Measurements from ENCODE around the gene PHF14. TPM values are rescaled to one million over a fixed set of nuclear protein-coding genes. Genes with fewer than 3 reads are reported as not detected.

Gene PHF14
- total RNA-seq, 2 donors from 2014 or later, result 52.0 to 53.1 TPM

DNA sequence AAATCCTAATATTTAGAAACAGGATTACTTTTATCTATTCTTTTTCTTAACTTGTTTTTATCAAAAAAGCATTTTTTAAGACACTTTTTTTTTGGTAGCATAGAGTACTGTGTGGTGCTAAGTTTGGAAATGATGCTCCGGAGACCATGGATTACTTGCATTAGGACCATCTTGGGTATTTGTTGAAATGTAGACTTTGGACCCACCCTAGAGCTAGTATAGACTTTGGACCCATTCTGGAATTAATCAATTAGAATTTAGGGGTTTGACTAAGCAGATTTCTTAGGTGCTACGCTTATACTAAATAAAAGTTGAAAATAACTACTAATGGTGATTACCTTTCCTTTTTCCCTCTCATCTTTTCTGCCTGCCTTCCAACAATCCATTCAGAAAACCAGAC is 80.4 kb downstream of the PHF14 start:
- H3K4me1 ChIP-seq (ENCODE audit: control insufficient read depth, insufficient read depth, low read length), result peaks cover 4% of the 10 kb centered on the region
- H3K27ac ChIP-seq (ENCODE audit: low read depth, low read length), result no peak overlapping the region
- WGBS, 2 experiments (ENCODE audit: insufficient coverage in 1 of 2, insufficient read length in 1 of 2), result 97 to 100% methylated on average over 1 to 2 of the region's 2 CpGs
- H3K4me3 ChIP-seq (ENCODE audit: low read length), result no peak overlapping the region
- TF ChIP-seq, protein P1, sequence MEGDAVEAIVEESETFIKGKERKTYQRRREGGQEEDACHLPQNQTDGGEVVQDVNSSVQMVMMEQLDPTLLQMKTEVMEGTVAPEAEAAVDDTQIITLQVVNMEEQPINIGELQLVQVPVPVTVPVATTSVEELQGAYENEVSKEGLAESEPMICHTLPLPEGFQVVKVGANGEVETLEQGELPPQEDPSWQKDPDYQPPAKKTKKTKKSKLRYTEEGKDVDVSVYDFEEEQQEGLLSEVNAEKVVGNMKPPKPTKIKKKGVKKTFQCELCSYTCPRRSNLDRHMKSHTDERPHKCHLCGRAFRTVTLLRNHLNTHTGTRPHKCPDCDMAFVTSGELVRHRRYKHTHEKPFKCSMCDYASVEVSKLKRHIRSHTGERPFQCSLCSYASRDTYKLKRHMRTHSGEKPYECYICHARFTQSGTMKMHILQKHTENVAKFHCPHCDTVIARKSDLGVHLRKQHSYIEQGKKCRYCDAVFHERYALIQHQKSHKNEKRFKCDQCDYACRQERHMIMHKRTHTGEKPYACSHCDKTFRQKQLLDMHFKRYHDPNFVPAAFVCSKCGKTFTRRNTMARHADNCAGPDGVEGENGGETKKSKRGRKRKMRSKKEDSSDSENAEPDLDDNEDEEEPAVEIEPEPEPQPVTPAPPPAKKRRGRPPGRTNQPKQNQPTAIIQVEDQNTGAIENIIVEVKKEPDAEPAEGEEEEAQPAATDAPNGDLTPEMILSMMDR (conservative IDR thresholded peaks at IDR 0.05), result no peak
- H3K36me3 ChIP-seq (ENCODE audit: control insufficient read depth, insufficient read depth, low read length), result peaks cover 13% of the 10 kb centered on the region
- Mint-ChIP-seq H3K27ac (no peak overlapping the region), H3K9me3 (no peaks in the 10 kb centered on the region), H3K4me3 (no peak overlapping the region), H3K36me3 (ENCODE audit: low read depth) (peaks cover 16% of the 10 kb centered on the region), H3K4me1 (peaks cover 13% of the 10 kb centered on the region), H3K27me3 (ENCODE audit: insufficient read depth) (no peaks in the 10 kb centered on the region)
- H3K9me3 ChIP-seq (ENCODE audit: control insufficient read depth, low read length), result no peaks in the 10 kb centered on the region
- H3K9ac ChIP-seq (ENCODE audit: extremely low read depth, low read length, poor library complexity, severe bottlenecking), result no peak overlapping the region
- DNase-seq, result no peak
- no peaks in the 10 kb centered on the region for H3K27me3 ChIP-seq (ENCODE audit: control insufficient read depth, insufficient read depth, low read length, poor library complexity, severe bottlenecking)

DNA sequence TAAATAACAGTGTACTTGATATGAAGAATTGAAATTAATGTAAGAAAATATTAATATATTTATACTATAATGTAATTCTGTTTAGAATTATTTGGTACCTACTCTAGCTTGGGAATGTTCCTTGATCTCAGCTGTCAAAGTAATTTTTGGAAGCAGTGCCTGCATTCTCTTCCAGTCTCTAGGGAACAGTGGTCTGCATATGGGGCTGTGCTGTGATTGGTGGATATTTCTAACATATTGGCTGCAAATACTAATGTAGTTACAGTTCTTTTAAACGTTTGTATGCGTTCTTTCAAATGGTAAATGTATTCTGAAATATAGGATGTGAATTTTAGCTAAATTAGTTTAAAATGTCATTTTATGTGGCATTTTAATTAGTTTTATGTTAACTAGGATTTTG is 87.2 kb downstream of the PHF14 start:
- WGBS, 2 experiments (ENCODE audit: insufficient coverage in 1 of 2, insufficient read length in 1 of 2), result 84 to 95% methylated on average over 2 of the region's 2 CpGs
- Histone ChIP-seq H3K9me3 (ENCODE audit: control insufficient read depth, low read length) (no peaks in the 10 kb centered on the region), H3K4me1 (ENCODE audit: control insufficient read depth, insufficient read depth, low read length) (peaks cover 4% of the 10 kb centered on the region), H3K27me3 (ENCODE audit: control insufficient read depth, insufficient read depth, low read length, poor library complexity, severe bottlenecking) (no peaks in the 10 kb centered on the region), H3K27ac (ENCODE audit: low read depth, low read length) (no peak overlapping the region), H3K36me3 (ENCODE audit: control insufficient read depth, insufficient read depth, low read length) (peaks cover 30% of the 10 kb centered on the region), H3K9ac (ENCODE audit: extremely low read depth, low read length, poor library complexity, severe bottlenecking) (no peak overlapping the region), H3K4me3 (ENCODE audit: low read length) (no peak overlapping the region)
- Mint-ChIP-seq H3K27ac (no peak overlapping the region), H3K27me3 (ENCODE audit: insufficient read depth) (no peaks in the 10 kb centered on the region), H3K4me1 (peaks cover 22% of the 10 kb centered on the region), H3K4me3 (no peak overlapping the region), H3K36me3 (ENCODE audit: low read depth) (peaks cover 10% of the 10 kb centered on the region), H3K9me3 (no peaks in the 10 kb centered on the region)
- TF ChIP-seq, protein P1 (conservative IDR thresholded peaks at IDR 0.05), result no peak
- no peak for DNase-seq

DNA sequence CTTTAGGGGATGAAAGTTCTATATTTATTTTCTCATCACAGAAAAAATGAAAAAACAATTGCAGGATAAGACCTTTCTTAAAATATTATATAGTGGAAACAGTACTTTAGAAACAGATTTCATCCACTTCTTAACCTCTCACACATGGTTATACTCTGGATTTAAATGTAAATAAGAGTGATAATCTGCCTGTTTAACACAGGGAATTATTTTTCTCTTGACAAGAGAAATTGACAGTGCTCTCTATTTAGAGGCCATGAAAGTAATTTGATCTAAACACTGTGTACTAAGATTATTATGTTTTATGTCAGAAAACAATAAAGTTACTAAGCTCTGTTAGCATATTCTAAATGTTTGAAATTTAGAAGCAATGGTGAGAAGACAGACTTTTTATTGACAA is 88.4 kb downstream of the PHF14 start:
- H3K36me3 Mint-ChIP-seq (ENCODE audit: low read depth), result peaks cover 19% of the 10 kb centered on the region
- no peak for DNase-seq
- Histone ChIP-seq H3K27me3 (ENCODE audit: control insufficient read depth, insufficient read depth, low read length, poor library complexity, severe bottlenecking) (no peaks in the 10 kb centered on the region), H3K9me3 (ENCODE audit: control insufficient read depth, low read length) (no peaks in the 10 kb centered on the region), H3K9ac (ENCODE audit: extremely low read depth, low read length, poor library complexity, severe bottlenecking) (no peak overlapping the region), H3K4me3 (ENCODE audit: low read length) (no peak overlapping the region), H3K36me3 (ENCODE audit: control insufficient read depth, insufficient read depth, low read length) (peaks cover 42% of the 10 kb centered on the region), H3K27ac (ENCODE audit: low read depth, low read length) (peak overlapping the region; percentile 0), H3K4me1 (ENCODE audit: control insufficient read depth, insufficient read depth, low read length) (peaks cover 4% of the 10 kb centered on the region)
- no peaks in the 10 kb centered on the region for H3K27me3 Mint-ChIP-seq (ENCODE audit: insufficient read depth)
- TF ChIP-seq, protein P1 (conservative IDR thresholded peaks at IDR 0.05), result no peak
- no peak overlapping the region for H3K4me3 Mint-ChIP-seq
- peak overlapping the region; percentile 85 for H3K27ac Mint-ChIP-seq
- H3K9me3 Mint-ChIP-seq, result no peaks in the 10 kb centered on the region
- peaks cover 20% of the 10 kb centered on the region for H3K4me1 Mint-ChIP-seq
